Measurements from ENCODE around the gene MTMR1.

MTMR1 gene

DNA sequence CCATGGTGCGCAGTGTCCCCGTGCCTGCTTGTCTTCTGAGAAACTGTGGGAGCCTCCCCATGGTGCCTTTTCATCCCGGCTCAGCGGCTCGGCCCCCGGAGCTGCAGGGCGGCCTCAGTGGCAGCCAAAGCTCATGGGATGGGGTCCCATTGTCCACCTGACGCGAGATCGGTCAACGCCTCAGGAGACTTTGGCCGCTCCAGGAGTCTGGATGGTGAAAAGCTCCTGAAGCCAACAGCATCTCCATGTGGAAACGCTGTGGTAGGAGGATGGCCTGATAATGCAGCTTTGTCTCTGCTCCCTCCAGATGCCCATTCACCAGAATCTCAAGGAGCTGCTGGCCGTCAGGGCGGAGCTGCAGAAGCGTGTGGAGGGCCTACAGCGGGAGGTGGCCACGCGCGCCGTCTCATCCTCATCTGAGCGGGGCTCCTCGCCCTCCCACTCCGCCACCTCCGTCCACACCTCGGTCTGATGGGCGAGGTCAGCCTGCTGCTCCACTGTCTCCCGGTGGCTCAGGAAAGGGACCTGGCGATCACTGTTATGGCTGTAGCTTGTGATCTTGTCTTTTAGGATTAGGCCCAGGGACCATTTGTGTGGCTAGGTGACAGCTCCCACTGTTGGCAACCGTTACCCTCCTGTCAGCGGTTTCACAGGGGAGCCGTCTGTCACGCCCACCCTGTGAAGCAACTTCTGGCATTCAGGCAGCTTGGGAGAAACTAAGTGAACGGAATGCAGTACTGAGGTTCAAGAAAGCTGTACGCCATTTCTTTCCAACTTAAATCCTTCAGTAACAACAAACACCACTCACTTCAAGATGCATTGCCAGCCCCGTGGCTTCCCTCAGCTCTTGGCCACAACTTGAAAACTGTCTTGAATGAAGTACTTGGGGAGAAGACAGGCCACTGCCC, 69.3 kb downstream of the MTMR1 start:
- no peak for TF ChIP-seq GATA2 (IDR thresholded peaks at IDR 0.05; ENCODE audit: low read depth, low read length)
- TF ChIP-seq GATA3 (IDR thresholded peaks at IDR 0.05; ENCODE audit: low read depth, low read length), result no peak

DNA sequence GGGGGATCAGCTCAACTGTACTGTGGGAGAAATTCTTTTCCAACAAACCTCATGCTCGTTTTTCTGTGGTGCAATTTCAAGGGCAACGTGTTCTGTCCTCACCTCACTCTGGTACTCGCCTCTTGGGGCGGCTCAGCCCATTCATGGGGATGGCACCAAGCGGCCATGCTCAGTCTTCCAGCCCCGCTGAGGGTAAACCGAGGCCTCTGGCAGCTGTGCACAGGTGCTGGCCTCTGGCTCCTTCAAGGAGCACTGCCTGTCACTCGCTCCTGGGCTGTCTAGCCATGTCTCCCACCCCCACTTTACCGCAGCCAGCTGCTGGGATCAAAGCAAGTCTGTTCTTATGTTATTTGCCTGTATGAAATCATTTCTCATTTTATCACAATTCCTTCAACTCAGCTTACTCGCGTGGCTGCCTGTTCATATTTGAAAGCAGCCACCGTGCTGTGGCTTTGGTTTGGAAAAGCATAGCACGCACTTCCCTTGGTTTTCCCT, 70.2 kb downstream of the MTMR1 start:
- TF ChIP-seq GATA3 (IDR thresholded peaks at IDR 0.05; ENCODE audit: low read depth, low read length) (no peak), GATA2 (IDR thresholded peaks at IDR 0.05; ENCODE audit: low read depth, low read length) (no peak)

- TF ChIP-seq GATA3 (IDR thresholded peaks at IDR 0.05; ENCODE audit: low read depth, low read length), result no peak
- no peak for TF ChIP-seq GATA2 (IDR thresholded peaks at IDR 0.05; ENCODE audit: low read depth, low read length)
These were observed 70.6 kb downstream of the MTMR1 start for GRCh38 chrX:150763810-150764209.

DNA sequence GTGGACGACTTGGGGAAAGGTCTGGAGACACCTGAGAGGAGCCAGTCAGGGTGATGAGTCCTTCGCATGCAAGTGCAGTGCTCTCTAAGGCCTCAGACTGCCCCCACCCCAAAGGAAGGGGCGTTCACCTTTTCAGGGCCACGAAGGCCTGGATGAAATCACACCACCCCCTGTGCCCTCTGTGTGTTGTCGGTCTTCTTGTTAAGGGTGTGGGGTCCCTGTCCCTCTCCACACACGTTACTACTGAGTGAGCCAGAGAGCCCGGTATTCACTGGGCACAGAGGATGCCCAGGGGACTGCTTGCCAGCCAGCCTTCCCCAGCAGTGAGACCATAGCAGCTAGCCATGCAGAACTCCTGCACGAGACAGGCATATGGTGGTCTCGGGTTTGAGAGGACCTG, 72.0 kb downstream of the MTMR1 start:
- TF ChIP-seq GATA2 (IDR thresholded peaks at IDR 0.05; ENCODE audit: low read depth, low read length), result no peak
- TF ChIP-seq GATA3 (IDR thresholded peaks at IDR 0.05; ENCODE audit: low read depth, low read length), result no peak

- TF ChIP-seq GATA3 (IDR thresholded peaks at IDR 0.05; ENCODE audit: low read depth, low read length), result no peak
- no peak for TF ChIP-seq GATA2 (IDR thresholded peaks at IDR 0.05; ENCODE audit: low read depth, low read length)
These were observed 72.7 kb downstream of the MTMR1 start for GRCh38 chrX:150765782-150766350.

DNA sequence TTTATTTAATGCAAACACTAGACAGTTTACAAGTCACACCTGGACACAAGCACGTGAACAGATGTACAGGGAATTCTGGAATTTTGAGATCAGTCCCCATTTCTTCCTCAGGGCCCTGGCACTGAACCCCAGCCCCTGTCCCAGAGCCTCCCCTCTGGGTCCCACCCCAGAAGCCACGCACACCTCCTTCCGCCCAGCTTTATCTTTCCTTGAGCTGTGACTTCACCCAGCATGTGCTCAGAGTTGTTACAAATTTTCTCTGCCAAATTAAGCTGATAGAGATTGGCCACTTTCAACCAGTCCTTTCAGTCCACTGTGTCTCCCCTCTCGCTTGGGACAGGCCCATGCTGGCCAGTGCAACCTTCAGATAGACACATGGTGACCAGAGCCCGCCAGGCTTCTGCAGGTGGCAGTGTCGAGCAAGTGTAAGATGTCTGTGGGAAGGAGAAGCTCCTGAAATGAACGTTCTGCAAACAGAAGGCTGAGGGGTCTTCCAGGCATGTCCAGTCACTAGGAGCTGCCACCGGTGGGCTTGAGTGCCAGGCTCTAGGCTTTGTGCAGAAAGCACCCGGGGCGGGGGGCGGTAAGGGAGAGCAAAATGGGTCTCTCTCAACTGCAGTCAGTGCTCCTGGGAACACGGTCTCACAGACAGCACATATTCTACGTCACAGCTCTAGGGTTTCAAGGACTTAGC, 73.3 kb downstream of the MTMR1 start:
- TF ChIP-seq GATA2 (IDR thresholded peaks at IDR 0.05; ENCODE audit: low read depth, low read length) (no peak), GATA3 (IDR thresholded peaks at IDR 0.05; ENCODE audit: low read depth, low read length) (no peak)

GRCh38 chrX:150767045-150767395, 73.8 kb downstream of the MTMR1 start:
- TF ChIP-seq GATA3 (IDR thresholded peaks at IDR 0.05; ENCODE audit: low read depth, low read length) (no peak), GATA2 (IDR thresholded peaks at IDR 0.05; ENCODE audit: low read depth, low read length) (no peak)

GRCh38 chrX:150767475-150768131, 74.4 kb downstream of the MTMR1 start:
- TF ChIP-seq GATA3 (IDR thresholded peaks at IDR 0.05; ENCODE audit: low read depth, low read length) (no peak), GATA2 (IDR thresholded peaks at IDR 0.05; ENCODE audit: low read depth, low read length) (no peak)

- TF ChIP-seq GATA3 (IDR thresholded peaks at IDR 0.05; ENCODE audit: low read depth, low read length) (no peak), GATA2 (IDR thresholded peaks at IDR 0.05; ENCODE audit: low read depth, low read length) (no peak)
These were observed 74.9 kb downstream of the MTMR1 start for GRCh38 chrX:150768132-150768485.

DNA sequence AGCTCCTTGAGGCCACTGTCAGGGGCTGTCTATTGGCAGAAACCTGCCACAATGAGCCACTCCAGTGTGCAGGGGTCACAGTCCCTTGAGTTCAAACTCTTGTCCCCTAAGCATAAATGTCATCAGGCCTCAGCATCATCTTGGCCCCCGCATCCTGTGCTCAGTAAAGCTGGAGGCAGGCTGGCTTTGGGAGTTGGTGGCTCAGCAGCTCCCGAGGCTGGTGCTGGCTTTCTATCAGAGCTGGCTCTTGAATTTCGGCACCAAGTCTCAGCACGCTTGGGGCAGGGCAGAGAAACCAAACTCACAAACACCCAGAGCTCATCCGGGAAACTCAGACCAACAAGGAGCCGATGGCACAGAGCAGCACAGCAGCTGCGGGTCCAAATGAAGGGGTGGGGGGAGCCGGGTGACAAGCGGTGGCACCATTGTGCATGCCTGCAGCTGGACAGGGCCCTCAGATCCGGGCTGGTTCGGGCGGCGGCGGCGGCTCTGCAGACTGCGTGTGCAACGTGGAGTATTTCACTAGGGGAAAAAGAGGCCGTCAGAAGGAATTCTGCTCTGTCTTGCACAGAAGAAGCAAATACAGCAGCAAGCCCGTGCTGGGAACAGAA, 75.5 kb downstream of the MTMR1 start:
- TF ChIP-seq GATA2 (IDR thresholded peaks at IDR 0.05; ENCODE audit: low read depth, low read length), result no peak
- TF ChIP-seq GATA3 (IDR thresholded peaks at IDR 0.05; ENCODE audit: low read depth, low read length), result no peak

GRCh38 chrX:150769408-150769807, 76.2 kb downstream of the MTMR1 start:
- TF ChIP-seq GATA3 (IDR thresholded peaks at IDR 0.05; ENCODE audit: low read depth, low read length) (no peak), GATA2 (IDR thresholded peaks at IDR 0.05; ENCODE audit: low read depth, low read length) (no peak)

DNA sequence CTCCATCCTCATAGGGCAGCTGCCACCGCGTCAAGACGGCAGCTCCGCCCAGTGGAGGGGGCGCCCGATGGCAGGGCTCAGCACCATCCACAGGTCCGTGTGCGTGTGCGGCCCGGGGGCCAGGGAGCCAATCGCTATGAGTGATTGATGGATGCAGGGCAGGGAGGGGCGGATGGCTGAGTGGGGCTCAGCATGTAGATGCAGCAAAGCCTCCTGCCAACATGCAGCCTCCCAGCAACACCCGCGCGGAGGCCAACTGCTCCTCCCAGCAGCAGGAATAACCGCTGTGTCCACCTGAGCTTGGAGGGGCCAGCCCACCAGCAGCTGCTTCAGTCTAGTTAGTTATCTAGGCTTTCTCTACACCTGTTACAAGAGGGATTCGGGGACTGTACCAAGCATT, 77.4 kb downstream of the MTMR1 start:
- TF ChIP-seq GATA2 (IDR thresholded peaks at IDR 0.05; ENCODE audit: low read depth, low read length), result no peak
- TF ChIP-seq GATA3 (IDR thresholded peaks at IDR 0.05; ENCODE audit: low read depth, low read length), result no peak

GRCh38 chrX:150771116-150771515, 77.9 kb downstream of the MTMR1 start:
- TF ChIP-seq GATA2 (IDR thresholded peaks at IDR 0.05; ENCODE audit: low read depth, low read length) (no peak), GATA3 (IDR thresholded peaks at IDR 0.05; ENCODE audit: low read depth, low read length) (no peak)

All from SH-SY5Y (cell line).